ENCODE measurements around the gene ILDR1. TPM values are rescaled to one million over a fixed set of nuclear protein-coding genes. Genes with fewer than 3 reads are reported as not detected.
"Not testable (repeated sequence)": the region's sequence is repeated elsewhere in the genome, so short reads cannot be mapped to it uniquely, and the experiment has no call there.

Gene ILDR1
- total and polyA plus RNA-seq, 2 donors from 2014 or later = 11.9 to 17.7 TPM

GRCh38 chr3:122052968-122053367, 30.9 kb upstream of the ILDR1 start:
- Histone ChIP-seq H3K36me3 (ENCODE audit: control insufficient read depth in 2 of 3, insufficient read depth in 3 of 3, low read length in 3 of 3) (no peaks in the 10 kb centered on the region), H3K9ac (ENCODE audit: low read length in 3 of 3) (no peak overlapping the region), H3K9me3 (ENCODE audit: control insufficient read depth in 2 of 3, insufficient read depth in 1 of 3, low read length in 3 of 3) (no peaks in the 10 kb centered on the region), H3K27me3 (ENCODE audit: control insufficient read depth, insufficient read depth, low read length) (no peaks in the 10 kb centered on the region), H3K4me3 (ENCODE audit: low read length in 3 of 3) (no peak overlapping the region), H3K27ac (ENCODE audit: low read depth in 2 of 2, low read length in 2 of 2) (no peak overlapping the region), H3K4me1 (ENCODE audit: control insufficient read depth in 2 of 3, insufficient read depth in 2 of 3, low read depth in 1 of 3, low read length in 3 of 3) (no peaks in the 10 kb centered on the region)
- no peak for TF ChIP-seq CTCF (IDR thresholded peaks at IDR 0.05; ENCODE audit: borderline replicate concordance, extremely low read depth, insufficient read depth)
- FAIRE-seq = no peak
- intact Hi-C loops (cut with DNase I) = no loop called here
- no peak for DNase-seq

GRCh38 chr3:122047773-122048172, 25.7 kb upstream of the ILDR1 start:
- FAIRE-seq = not testable (repeated sequence)

GRCh38 chr3:122047296-122047695, 25.2 kb upstream of the ILDR1 start:
- DNase-seq; H3K4me1 ChIP-seq (ENCODE audit: control insufficient read depth in 2 of 3, insufficient read depth in 2 of 3, low read depth in 1 of 3, low read length in 3 of 3); H3K36me3 ChIP-seq (ENCODE audit: control insufficient read depth in 2 of 3, insufficient read depth in 3 of 3, low read length in 3 of 3); H3K27ac ChIP-seq (ENCODE audit: low read depth in 2 of 2, low read length in 2 of 2); H3K9ac ChIP-seq (ENCODE audit: low read length in 3 of 3); H3K4me3 ChIP-seq (ENCODE audit: low read length in 3 of 3); H3K27me3 ChIP-seq (ENCODE audit: control insufficient read depth, insufficient read depth, low read length); intact Hi-C loops (cut with DNase I); H3K9me3 ChIP-seq (ENCODE audit: control insufficient read depth in 2 of 3, insufficient read depth in 1 of 3, low read length in 3 of 3); FAIRE-seq: not testable (repeated sequence)

More at GRCh38 chr3:122047773-122048172, 25.7 kb upstream of the ILDR1 start:
- H3K9me3 ChIP-seq (ENCODE audit: control insufficient read depth in 2 of 3, insufficient read depth in 1 of 3, low read length in 3 of 3); H3K27me3 ChIP-seq (ENCODE audit: control insufficient read depth, insufficient read depth, low read length); H3K4me3 ChIP-seq (ENCODE audit: low read length in 3 of 3); H3K36me3 ChIP-seq (ENCODE audit: control insufficient read depth in 2 of 3, insufficient read depth in 3 of 3, low read length in 3 of 3); intact Hi-C loops (cut with DNase I); H3K27ac ChIP-seq (ENCODE audit: low read depth in 2 of 2, low read length in 2 of 2); DNase-seq; H3K4me1 ChIP-seq (ENCODE audit: control insufficient read depth in 2 of 3, insufficient read depth in 2 of 3, low read depth in 1 of 3, low read length in 3 of 3); H3K9ac ChIP-seq (ENCODE audit: low read length in 3 of 3): not testable (repeated sequence)

- H3K27ac ChIP-seq (ENCODE audit: low read depth in 2 of 2, low read length in 2 of 2) = no peak overlapping the region
- no peak for TF ChIP-seq CTCF (IDR thresholded peaks at IDR 0.05; ENCODE audit: borderline replicate concordance, extremely low read depth, insufficient read depth)
- peaks cover 0 to 6% (median 2%) of the 10 kb centered on the region in 3 donors for H3K9me3 ChIP-seq (ENCODE audit: control insufficient read depth in 2 of 3, insufficient read depth in 1 of 3, low read length in 3 of 3)
- H3K9ac ChIP-seq (ENCODE audit: low read length in 3 of 3) = no peak overlapping the region
- no peaks in the 10 kb centered on the region for H3K27me3 ChIP-seq (ENCODE audit: control insufficient read depth, insufficient read depth, low read length)
- FAIRE-seq (no peak), DNase-seq (no peak)
- no peaks in the 10 kb centered on the region for H3K36me3 ChIP-seq (ENCODE audit: control insufficient read depth in 2 of 3, insufficient read depth in 3 of 3, low read length in 3 of 3)
- intact Hi-C loops (cut with DNase I) = no loop called here
- no peaks in the 10 kb centered on the region for H3K4me1 ChIP-seq (ENCODE audit: control insufficient read depth in 2 of 3, insufficient read depth in 2 of 3, low read depth in 1 of 3, low read length in 3 of 3)
- no peak overlapping the region for H3K4me3 ChIP-seq (ENCODE audit: low read length in 3 of 3)
Observed at GRCh38 chr3:122033023-122033422, 11.0 kb upstream of the ILDR1 start.

GRCh38 chr3:122032531-122032930, 10.5 kb upstream of the ILDR1 start:
- no peaks in the 10 kb centered on the region for H3K36me3 ChIP-seq (ENCODE audit: control insufficient read depth in 2 of 3, insufficient read depth in 3 of 3, low read length in 3 of 3)
- FAIRE-seq = no peak
- H3K27ac ChIP-seq (ENCODE audit: low read depth in 2 of 2, low read length in 2 of 2) = no peak overlapping the region
- intact Hi-C loops (cut with DNase I) = no loop called here
- H3K4me3 ChIP-seq (ENCODE audit: low read length in 3 of 3) = no peak overlapping the region
- no peak for TF ChIP-seq CTCF (IDR thresholded peaks at IDR 0.05; ENCODE audit: borderline replicate concordance, extremely low read depth, insufficient read depth)
- H3K27me3 ChIP-seq (ENCODE audit: control insufficient read depth, insufficient read depth, low read length) = no peaks in the 10 kb centered on the region
- DNase-seq = no peak
- peaks cover 0 to 6% (median 2%) of the 10 kb centered on the region in 3 donors for H3K9me3 ChIP-seq (ENCODE audit: control insufficient read depth in 2 of 3, insufficient read depth in 1 of 3, low read length in 3 of 3)
- no peak overlapping the region for H3K9ac ChIP-seq (ENCODE audit: low read length in 3 of 3)
- H3K4me1 ChIP-seq (ENCODE audit: control insufficient read depth in 2 of 3, insufficient read depth in 2 of 3, low read depth in 1 of 3, low read length in 3 of 3) = no peaks in the 10 kb centered on the region

Measured in kidney (tissue), 14 donors.